Measurements from ENCODE around the gene PLPPR5. TPM values are rescaled to one million over a fixed set of nuclear protein-coding genes. Genes with fewer than 3 reads are reported as not detected.
A peak's percentile ranks its signal among the peaks of the same experiment; 100 is the strongest.

Gene PLPPR5
- total RNA-seq, 1 donor = not detected

DNA sequence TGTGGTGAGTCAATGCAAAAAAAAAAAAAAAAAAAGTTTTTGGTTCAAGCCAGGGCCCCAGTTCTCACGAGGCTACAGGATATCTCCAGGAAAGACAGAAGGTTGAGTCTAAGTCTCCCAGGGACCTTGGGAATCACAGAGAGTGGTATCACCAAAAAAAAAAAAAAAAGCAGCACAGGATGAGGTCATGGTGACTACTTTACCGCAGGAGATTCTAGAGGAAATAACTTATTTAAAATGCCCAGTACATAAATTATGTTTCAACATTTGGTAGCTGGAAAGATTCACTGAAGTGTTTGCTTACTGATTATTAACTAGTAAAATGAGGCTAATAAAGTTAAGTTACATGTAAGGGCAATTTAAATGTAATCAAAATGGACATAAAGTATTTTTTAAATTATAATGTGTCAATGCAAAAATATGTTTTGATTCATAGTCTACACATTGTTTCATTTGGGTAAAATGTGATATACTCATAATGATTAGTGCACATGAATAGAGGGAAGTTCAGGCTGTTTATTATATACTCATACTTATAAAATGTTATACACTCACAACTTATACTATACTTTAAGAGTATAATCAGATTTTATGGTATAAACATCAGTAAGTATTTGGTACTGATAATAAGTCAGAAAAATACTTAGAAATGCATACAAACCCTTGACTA lies 84.1 kb downstream of the PLPPR5 start:
- no peak for TF ChIP-seq CTCF (IDR thresholded peaks at IDR 0.05; ENCODE audit: extremely low read depth, low read depth, low read length)
- Histone ChIP-seq H3K4me3 (ENCODE audit: insufficient read depth, low read length) (no peak overlapping the region), H2AFZ (ENCODE audit: low read length) (no peak overlapping the region), H3K27me3 (ENCODE audit: insufficient read depth, low read length) (no peaks in the 10 kb centered on the region), H3K4me2 (ENCODE audit: insufficient read depth, low read length) (peak overlapping the region; percentile 9), H3K9me3 (ENCODE audit: low read depth, low read length) (no peaks in the 10 kb centered on the region), H3K79me2 (ENCODE audit: insufficient read depth, low read length) (no peaks in the 10 kb centered on the region), H3K36me3 (ENCODE audit: insufficient read depth, low read length) (no peaks in the 10 kb centered on the region), H3K27ac (ENCODE audit: low read depth, low read length) (peak overlapping the region; percentile 26), H3K4me1 (ENCODE audit: insufficient read depth, low read length) (peaks cover 32% of the 10 kb centered on the region), H4K20me1 (ENCODE audit: insufficient read depth, low read length) (no peaks in the 10 kb centered on the region)
- DNase-seq (ENCODE audit: insufficient read length, low spot score, missing footprints) = peak; percentile 74

DNA sequence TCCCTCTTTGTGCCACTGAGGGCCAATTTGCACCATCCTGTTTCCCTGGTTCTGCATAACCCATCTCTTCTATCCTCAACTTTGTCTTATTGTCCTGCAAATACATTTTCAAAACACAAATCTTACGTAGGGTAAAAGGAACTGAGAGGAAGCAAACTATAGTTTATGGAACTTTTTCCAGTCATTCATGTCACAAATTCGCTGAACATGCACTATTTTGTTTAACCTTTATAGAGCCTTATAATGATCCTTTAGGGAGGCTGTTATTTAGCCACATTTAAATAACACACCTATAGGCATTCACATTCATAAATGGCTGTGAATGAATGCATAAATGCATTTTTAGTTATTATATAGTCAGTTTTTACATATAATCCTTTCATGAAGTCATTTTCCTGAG lies 85.0 kb downstream of the PLPPR5 start:
- Histone ChIP-seq H3K4me1 (ENCODE audit: insufficient read depth, low read length) (peaks cover 29% of the 10 kb centered on the region), H3K4me2 (ENCODE audit: insufficient read depth, low read length) (no peak overlapping the region), H3K4me3 (ENCODE audit: insufficient read depth, low read length) (no peak overlapping the region), H4K20me1 (ENCODE audit: insufficient read depth, low read length) (no peaks in the 10 kb centered on the region), H3K9me3 (ENCODE audit: low read depth, low read length) (no peaks in the 10 kb centered on the region), H2AFZ (ENCODE audit: low read length) (no peak overlapping the region), H3K79me2 (ENCODE audit: insufficient read depth, low read length) (no peaks in the 10 kb centered on the region), H3K27me3 (ENCODE audit: insufficient read depth, low read length) (no peaks in the 10 kb centered on the region), H3K36me3 (ENCODE audit: insufficient read depth, low read length) (no peaks in the 10 kb centered on the region), H3K27ac (ENCODE audit: low read depth, low read length) (no peak overlapping the region)
- DNase-seq (ENCODE audit: insufficient read length, low spot score, missing footprints) = no peak
- no peak for TF ChIP-seq CTCF (IDR thresholded peaks at IDR 0.05; ENCODE audit: extremely low read depth, low read depth, low read length)

DNA sequence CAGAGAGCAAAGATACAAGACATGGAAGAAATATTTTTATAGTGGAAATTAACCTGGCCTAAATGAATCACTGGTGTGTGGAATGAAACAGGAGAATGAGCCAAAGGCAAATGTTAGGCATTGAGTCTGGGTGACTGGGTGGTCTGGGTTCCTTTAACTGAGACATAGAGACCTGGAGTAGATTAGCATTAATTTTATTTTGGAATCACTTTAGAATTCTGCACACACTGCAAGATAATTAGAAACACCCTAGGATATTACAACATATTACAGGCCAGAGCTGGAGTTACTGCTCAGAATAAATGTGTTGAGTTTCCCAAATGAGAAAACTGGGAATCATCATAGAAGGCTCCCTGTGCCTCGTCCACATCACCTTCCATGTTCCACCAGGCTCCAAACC lies 85.5 kb downstream of the PLPPR5 start:
- H3K4me1 ChIP-seq (ENCODE audit: insufficient read depth, low read length) = peaks cover 25% of the 10 kb centered on the region
- H3K4me2 ChIP-seq (ENCODE audit: insufficient read depth, low read length) = no peak overlapping the region
- H3K27ac ChIP-seq (ENCODE audit: low read depth, low read length) = no peak overlapping the region
- no peaks in the 10 kb centered on the region for H3K9me3 ChIP-seq (ENCODE audit: low read depth, low read length)
- no peak overlapping the region for H2AFZ ChIP-seq (ENCODE audit: low read length)
- H4K20me1 ChIP-seq (ENCODE audit: insufficient read depth, low read length) = no peaks in the 10 kb centered on the region
- no peaks in the 10 kb centered on the region for H3K27me3 ChIP-seq (ENCODE audit: insufficient read depth, low read length)
- no peaks in the 10 kb centered on the region for H3K79me2 ChIP-seq (ENCODE audit: insufficient read depth, low read length)
- no peak overlapping the region for H3K4me3 ChIP-seq (ENCODE audit: insufficient read depth, low read length)
- H3K36me3 ChIP-seq (ENCODE audit: insufficient read depth, low read length) = no peaks in the 10 kb centered on the region
- no peak for TF ChIP-seq CTCF (IDR thresholded peaks at IDR 0.05; ENCODE audit: extremely low read depth, low read depth, low read length)
- DNase-seq (ENCODE audit: insufficient read length, low spot score, missing footprints) = no peak

DNA sequence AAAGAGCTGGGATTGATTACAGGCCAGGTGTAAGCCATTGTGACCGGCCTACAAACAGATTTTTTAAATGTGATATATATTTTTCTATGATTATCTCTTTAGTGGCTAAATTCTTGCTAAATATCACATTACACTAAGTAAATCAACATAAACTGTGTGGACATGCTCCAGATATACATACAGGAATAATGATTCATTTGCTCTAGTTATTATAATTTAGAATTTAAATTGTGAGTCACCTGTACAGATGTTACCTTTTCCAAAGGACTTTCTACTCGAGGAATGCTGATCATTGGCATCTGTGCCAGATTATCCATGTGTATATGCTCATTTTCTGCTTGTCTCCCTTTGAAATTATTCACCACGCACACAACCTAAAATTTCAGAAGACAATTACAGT lies 90.1 kb downstream of the PLPPR5 start:
- Histone ChIP-seq H3K27ac (ENCODE audit: low read depth, low read length) (no peak overlapping the region), H3K4me2 (ENCODE audit: insufficient read depth, low read length) (no peak overlapping the region), H4K20me1 (ENCODE audit: insufficient read depth, low read length) (no peaks in the 10 kb centered on the region), H3K9me3 (ENCODE audit: low read depth, low read length) (no peaks in the 10 kb centered on the region), H3K4me1 (ENCODE audit: insufficient read depth, low read length) (peaks cover 7% of the 10 kb centered on the region), H3K79me2 (ENCODE audit: insufficient read depth, low read length) (no peaks in the 10 kb centered on the region), H3K27me3 (ENCODE audit: insufficient read depth, low read length) (no peaks in the 10 kb centered on the region), H3K4me3 (ENCODE audit: insufficient read depth, low read length) (no peak overlapping the region), H2AFZ (ENCODE audit: low read length) (no peak overlapping the region), H3K36me3 (ENCODE audit: insufficient read depth, low read length) (no peaks in the 10 kb centered on the region)
- DNase-seq (ENCODE audit: insufficient read length, low spot score, missing footprints) = no peak
- TF ChIP-seq CTCF (IDR thresholded peaks at IDR 0.05; ENCODE audit: extremely low read depth, low read depth, low read length) = no peak

Data from osteoblast (primary cell).